Esophagus muscularis mucosa (tissue), 4 donors: ENCODE measurements around the gene VPS39.

Experiments
- CTCF ChIP-seq, 3 experiments: fragments of 200-600 bp in 2 of 3; fragments of 450-650 bp in 1 of 3; sonication (generic) in 2 of 3; IDR thresholded peaks; one replicate each; pipeline ENCODE4 v1.5.1; 2017 to 2019; ENCODE audit warnings: antibody characterized with exemption in 3 of 3, mild to moderate bottlenecking in 2 of 3, moderate library complexity in 1 of 3
- EP300 ChIP-seq: sonication (generic); formaldehyde crosslinking; IDR thresholded peaks from one replicate; pipeline ENCODE4 v1.6.1; 2017; ENCODE audit warnings: antibody characterized with exemption
- POLR2A ChIP-seq: fragments of 450-650 bp; IDR thresholded peaks from one replicate; pipeline ENCODE4 v1.6.1; 2017; ENCODE audit warnings: antibody characterized with exemption, moderate library complexity, mild to moderate bottlenecking, low read depth
- POLR2AphosphoS5 ChIP-seq, 2 donors: sonication (generic); formaldehyde crosslinking; IDR thresholded peaks; one replicate each; pipeline ENCODE4 v1.6.1; 2017; ENCODE audit warnings: antibody characterized with exemption in 2 of 2

GRCh38 chr15:42160136-42160535 lies 48.0 kb downstream of the VPS39 start:
- TF ChIP-seq CTCF (IDR thresholded peaks at IDR 0.05) (no peak), POLR2A (no peak), EP300 (no peak), POLR2AphosphoS5 (IDR thresholded peaks at IDR 0.05) (no peak)
